NCI-H526 treated with DMSO at 0.1 percent for 48 hours (cell line): Measurements from ENCODE around the gene CDC14C.
"Not testable (repeated sequence)": the region's sequence is repeated elsewhere in the genome, so short reads cannot be mapped to it uniquely, and the experiment has no call there.

Experiments
- DNase-seq: peaks from one replicate; lab custom pipeline; 2025; lab: John Stamatoyannopoulos, UW

CDC14C gene

DNA sequence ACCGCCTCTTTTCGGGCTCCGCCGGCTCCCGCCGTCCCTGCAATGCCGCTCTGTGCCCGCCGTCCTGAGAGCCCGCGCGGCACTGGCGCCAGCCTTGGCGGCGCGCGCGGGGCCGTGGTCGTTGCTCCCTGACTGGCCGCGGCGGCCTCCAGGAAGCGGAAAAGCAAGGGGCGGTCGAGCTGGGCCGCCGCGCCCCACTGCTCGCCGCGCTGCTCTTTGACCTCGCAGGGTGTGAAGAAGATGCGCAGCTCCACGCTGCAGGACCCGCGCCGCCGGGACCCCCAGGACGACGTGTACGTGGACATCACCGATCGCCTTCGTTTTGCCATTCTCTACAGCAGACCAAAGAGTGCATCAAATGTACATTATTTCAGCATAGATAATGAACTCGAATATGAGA is at the start of gene CDC14C:
TSS of gene CDC14C (plus strand) at position 115 of the 400 bp plus-strand sequence. CDS start at position 241, 126 bp downstream.
- no peak for DNase-seq

- DNase-seq, result peak; percentile 15
Observed at GRCh38 chr7:48875045-48875916, 49.1 kb upstream of the CDC14C start.

GRCh38 chr7:48876087-48876486 is 48.3 kb upstream of the CDC14C start:
- no peak for DNase-seq

GRCh38 chr7:48880851-48881250 is 43.5 kb upstream of the CDC14C start:
- no peak for DNase-seq

GRCh38 chr7:48887500-48887899 is 36.8 kb upstream of the CDC14C start:
- no peak for DNase-seq

- DNase-seq, result no peak
Observed at GRCh38 chr7:48894574-48894973, 29.8 kb upstream of the CDC14C start.

GRCh38 chr7:48899932-48900331 is 24.4 kb upstream of the CDC14C start:
- no peak for DNase-seq

- DNase-seq, result no peak
Observed at GRCh38 chr7:48901966-48902365, 22.4 kb upstream of the CDC14C start.

- DNase-seq, result no peak
Observed at GRCh38 chr7:48904975-48905374, 19.4 kb upstream of the CDC14C start.

DNA sequence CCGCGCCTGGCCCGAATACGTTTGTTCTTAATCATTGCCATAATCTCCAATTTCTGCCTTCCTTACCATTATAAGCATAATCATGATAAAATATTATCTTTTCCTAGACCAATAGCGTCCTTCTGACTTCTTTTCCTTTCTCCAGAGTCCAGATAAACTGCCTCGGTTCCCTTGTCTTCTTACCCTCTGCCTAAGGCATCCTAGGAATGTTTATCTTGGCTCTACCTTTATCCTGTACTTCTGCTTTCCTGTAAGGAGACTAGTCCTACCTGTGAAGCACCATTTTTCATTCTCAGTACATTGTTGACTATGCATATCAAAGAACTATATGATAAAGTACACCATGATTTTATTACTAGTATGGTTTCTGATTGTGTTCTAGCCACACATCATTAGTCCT is 18.7 kb upstream of the CDC14C start:
- DNase-seq, result not testable (repeated sequence)

GRCh38 chr7:48909887-48910286 is 14.5 kb upstream of the CDC14C start:
- DNase-seq, result not testable (repeated sequence)

DNA sequence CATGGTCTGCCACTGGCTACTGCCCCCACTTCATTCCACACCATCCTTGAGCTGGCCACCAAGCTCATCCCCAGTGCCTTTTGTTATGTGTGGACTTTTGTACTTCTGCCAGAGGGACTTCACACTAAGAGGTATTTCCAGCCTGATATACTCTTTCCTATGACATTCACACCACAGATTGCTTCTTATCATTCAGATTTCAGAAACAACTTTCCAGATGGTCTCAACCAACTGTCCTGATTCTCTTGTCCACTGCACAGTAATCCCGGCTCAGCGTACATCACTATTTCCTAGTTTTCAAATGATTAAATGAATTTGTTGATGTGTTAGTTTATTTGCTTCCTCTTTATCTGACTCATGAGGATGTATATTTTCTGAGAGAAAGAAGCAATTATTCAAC is 7.1 kb downstream of the CDC14C start:
- no peak for DNase-seq

DNA sequence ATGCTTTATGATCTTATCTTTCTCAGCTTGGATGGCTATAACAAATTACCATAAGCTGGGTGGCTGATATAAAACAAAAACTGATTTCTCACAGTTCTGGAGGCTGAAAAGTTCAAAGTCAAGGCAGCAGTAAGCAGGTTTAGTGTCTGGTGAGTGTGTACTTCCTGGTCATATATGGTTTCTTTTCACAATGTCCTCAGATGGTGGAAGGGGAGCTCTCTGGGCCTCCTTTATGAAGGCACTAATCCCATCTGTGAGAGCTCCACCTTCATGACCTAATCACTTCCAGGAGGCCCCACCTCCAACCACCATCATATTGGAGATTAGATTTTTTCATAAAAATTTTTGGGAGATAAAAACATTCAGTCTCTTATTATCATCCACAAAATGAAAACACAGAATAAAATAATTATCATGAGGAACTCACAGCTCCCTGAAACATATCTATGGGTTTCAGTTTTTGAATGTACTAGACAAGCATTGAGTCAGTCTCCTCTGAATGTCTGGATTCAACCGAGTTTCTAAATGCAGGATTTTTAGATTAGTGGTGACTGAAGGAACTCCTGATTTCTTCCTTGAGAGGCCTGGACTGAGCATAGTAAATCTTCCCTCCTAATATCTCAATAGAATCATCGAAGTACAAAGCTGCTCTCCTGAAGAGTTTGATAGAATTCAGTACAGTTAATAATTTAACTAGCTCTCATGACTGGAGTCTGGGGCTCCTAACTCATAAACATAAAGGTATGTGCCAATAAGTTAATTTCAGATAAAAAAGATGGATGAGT is 8.0 kb downstream of the CDC14C start:
- DNase-seq, result no peak

DNA sequence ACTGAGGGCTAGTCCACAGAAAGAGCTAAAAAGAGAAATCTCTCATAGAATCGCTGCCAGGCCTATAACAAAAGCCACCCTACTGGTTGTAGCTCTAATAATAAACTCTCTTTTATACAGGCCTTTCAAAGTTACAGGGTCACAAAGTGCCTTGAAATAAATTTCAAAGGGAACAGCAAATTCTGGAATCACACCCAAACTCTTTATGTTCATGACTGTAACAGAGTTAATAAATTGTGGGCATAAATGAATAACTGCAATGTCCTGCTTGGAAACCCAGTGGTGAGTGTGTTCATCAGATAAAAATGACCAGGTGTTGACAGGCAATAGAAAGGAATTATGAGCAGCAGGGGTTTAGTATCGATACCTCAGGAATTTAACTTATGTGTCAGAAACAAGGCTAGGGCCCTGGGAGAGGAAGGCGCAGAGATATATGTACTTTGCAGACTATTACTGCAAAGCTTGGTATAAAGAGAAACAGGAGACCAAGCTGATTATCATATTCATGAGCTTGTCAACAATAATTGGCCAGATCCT is 9.3 kb downstream of the CDC14C start:
- DNase-seq, result no peak

DNA sequence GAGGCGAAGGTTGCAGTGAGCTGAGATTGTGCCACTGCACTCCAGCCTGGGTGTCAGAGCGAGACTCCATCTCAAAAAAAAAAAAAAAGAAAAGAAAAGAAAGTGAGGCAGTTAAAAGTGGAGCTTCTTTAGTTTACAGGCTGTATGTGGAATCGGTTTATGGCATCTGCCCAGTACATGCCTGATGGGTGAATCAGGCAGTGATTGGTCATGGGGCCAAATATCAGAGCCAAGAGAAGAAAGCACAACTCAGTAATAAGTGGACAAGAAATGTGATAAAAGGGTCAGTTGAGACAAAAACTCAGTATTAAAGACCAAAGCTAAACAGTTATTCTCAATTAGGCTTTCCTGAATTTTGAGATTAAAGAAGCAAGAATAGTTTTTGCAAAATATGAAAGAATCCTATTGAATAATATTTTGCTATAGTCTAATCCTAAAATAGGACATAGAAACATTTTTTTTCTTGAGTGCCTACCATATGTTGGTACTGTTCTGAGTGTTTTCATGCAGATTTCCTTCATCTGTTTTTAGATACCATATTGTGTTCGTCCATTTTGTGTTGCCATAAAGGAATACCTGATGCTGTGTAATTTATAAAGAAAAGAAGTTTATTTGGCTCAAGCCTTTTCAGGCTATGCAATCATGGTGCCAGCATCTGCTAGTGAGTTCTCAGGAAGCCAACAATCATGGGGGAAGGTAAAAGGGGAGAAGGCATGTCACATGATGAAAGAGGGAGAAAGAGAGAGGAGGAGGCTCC is 14.4 kb downstream of the CDC14C start:
- DNase-seq, result no peak

DNA sequence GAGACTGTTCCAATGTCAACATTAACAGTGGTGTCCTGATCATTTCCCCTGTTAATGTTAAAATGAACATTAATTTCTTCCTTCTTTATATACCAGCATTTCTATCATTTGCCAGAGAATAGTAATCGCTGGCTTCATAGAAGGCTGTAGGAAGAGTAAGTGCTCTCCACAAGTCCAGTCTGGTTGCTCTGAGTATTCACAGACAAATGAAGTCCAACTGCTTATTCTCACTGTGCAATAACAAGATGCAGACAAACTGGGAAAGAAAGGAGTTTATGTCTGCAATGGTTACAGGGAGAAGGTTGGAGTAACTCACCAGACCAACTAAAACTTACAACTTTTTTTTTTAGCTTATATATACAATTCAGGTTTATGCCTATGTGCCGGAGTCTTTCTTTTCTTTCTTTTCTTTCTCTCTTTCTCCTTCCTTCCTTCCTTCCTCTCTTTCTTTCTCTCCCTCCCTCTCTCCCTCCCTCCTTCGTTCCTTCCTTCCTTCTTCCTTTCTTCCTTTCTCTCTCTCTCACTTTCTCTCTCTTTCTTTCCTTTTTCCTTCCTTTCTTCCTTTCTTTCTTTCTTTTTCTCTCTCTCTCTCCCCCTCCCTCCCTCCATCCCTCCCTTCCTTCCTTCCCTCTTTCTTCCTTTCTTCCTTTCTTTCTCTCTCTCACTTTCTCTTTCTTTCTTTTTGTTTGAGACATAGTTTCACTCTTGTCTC is 19.1 kb downstream of the CDC14C start:
- no peak for DNase-seq

DNA sequence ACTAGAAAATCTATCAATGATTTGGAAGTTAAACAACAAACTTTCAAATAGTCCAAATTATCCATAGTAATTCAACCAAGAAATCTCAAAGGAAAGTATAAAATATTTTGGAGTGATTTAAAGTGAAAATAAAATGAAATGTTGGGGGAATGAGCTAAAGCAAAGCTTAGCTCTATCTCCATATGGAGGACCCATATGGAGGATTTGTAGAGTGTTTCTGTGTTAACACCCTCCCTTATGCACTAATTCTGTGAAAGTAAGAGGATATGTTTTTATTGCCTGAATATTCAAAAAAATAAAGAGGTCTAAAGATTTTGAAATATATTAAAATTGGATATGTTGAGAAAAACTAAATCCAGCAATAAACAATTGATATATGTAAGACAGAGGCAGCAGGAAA is 31.6 kb downstream of the CDC14C start:
- DNase-seq, result no peak

DNA sequence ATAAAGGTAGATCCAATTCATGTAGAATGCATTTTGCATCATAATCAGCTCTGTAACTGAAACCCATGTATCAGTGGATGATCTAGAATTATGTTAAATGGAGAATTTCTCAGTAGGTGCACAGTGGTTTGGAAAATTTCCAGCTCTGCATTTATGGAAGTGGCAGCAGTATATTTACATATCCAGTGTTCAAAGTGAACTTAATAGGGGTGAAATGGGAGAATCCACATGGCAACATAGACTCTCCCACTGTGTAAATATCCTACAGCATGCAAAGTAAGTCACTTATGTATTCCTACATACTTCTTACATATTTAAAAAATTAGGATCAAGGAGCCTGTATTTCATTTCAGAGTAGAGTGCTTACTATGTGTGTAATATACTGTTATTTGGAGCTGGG is 35.3 kb downstream of the CDC14C start:
- no peak for DNase-seq

DNA sequence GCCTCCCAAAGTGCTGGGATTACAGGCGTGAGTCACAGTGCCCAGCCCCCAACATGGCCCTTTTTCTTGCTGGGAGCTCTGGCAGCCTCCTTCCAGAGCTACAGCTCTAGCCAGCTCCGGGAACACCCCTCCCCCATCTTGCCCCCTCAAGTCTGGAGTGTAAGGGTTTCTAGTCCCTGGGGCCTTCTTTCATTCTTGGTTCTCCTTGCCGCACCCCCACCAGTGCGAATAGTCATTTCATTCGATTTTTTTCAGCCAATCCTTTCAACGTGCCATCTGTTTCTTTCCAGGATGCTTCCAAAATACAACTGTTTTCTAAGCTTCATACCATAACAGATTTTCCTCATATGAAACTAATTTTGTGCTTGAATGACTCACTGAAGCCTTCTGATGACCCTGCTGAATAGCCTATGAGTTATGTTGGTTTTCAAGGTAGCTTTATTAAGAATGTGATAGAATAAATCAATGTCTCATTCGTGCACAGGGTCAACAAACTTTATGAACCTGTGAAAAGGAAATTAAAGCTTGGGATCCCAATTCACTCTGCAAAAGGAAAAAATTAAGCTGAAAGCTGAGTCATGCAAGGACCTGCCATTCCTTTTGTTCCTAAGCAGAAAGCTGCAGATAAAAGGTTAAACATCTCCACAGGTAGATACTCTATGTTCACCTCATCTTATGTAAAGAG is 38.6 kb downstream of the CDC14C start:
- DNase-seq, result no peak

GRCh38 chr7:48964074-48964473 is 39.7 kb downstream of the CDC14C start:
- DNase-seq, result no peak

- DNase-seq, result no peak
Observed at GRCh38 chr7:48971173-48971572, 46.8 kb downstream of the CDC14C start.
